DOHH2 (cell line): ENCODE measurements around the gene NRCAM.

Source experiments
- H3F3A ChIP-seq: fragments of 200-600 bp; sonication (generic), shearing (Covaris generic); 2 replicates; pipeline ENCODE4 v1.6.0; 2016; ENCODE audit warnings: antibody characterized with exemption, mild to moderate bottlenecking; ENCODE audit not compliant: control insufficient read depth, insufficient read depth
- H3K27ac ChIP-seq: fragments of 200-600 bp; sonication (generic); 2 replicates; pipeline ENCODE4 v1.5.1; 2014; ENCODE audit warnings: low read depth, mild to moderate bottlenecking, low read length, moderate library complexity
- H3K27me3 ChIP-seq: fragments of 200-600 bp; sonication (generic); 2 replicates; pipeline ENCODE4 v1.6.1; 2014; ENCODE audit warnings: mild to moderate bottlenecking, low read length, mixed read lengths; ENCODE audit not compliant: control insufficient read depth
- H3K36me3 ChIP-seq: fragments of 200-600 bp; sonication (generic); 2 replicates; pipeline ENCODE4 v1.6.1; 2014; ENCODE audit warnings: mild to moderate bottlenecking, low read length, moderate library complexity, mixed read lengths; ENCODE audit not compliant: control insufficient read depth
- H3K4me1 ChIP-seq: fragments of 200-600 bp; sonication (generic); 2 replicates; pipeline ENCODE4 v1.6.1; 2014; ENCODE audit warnings: mild to moderate bottlenecking, low read length, mixed read lengths; ENCODE audit not compliant: control insufficient read depth
- H3K4me2 ChIP-seq: fragments of 200-600 bp; sonication (generic); 2 replicates; pipeline ENCODE4 v1.6.0; 2014; ENCODE audit warnings: mild to moderate bottlenecking, low read length, moderate library complexity
- H3K4me3 ChIP-seq: fragments of 200-600 bp; sonication (generic); 2 replicates; pipeline ENCODE4 v1.5.1; 2014; ENCODE audit warnings: mild to moderate bottlenecking, low read length, mixed read lengths
- H3K79me2 ChIP-seq: fragments of 200-600 bp; sonication (generic); 2 replicates; pipeline ENCODE4 v1.6.1; 2014; ENCODE audit warnings: mild to moderate bottlenecking, low read length, mixed read lengths; ENCODE audit not compliant: control insufficient read depth
- H3K9me2 ChIP-seq: fragments of 200-600 bp; sonication (generic); replicated peaks from 2 replicates; pipeline ENCODE4 v1.6.1; 2014; ENCODE audit warnings: mild to moderate bottlenecking, low read length, mixed read lengths; ENCODE audit not compliant: control insufficient read depth
- H3K9me3 ChIP-seq: fragments of 200-600 bp; sonication (generic); 2 replicates; pipeline ENCODE4 v1.6.1; 2014; ENCODE audit warnings: antibody characterized with exemption, low read length, mixed read lengths; ENCODE audit not compliant: control insufficient read depth, insufficient read depth
- H4K20me1 ChIP-seq: fragments of 200-600 bp; sonication (generic); 2 replicates; pipeline ENCODE4 v1.6.0; 2014; ENCODE audit warnings: low read depth, mild to moderate bottlenecking, antibody characterized with exemption, low read length, moderate library complexity; ENCODE audit not compliant: control insufficient read depth, insufficient read depth
- CTCF ChIP-seq: fragments of 200-600 bp; sonication (generic); IDR thresholded peaks from one replicate; pipeline ENCODE4 v1.5.1; 2014; ENCODE audit warnings: antibody characterized with exemption, mild to moderate bottlenecking, low read depth, low read length; ENCODE audit not compliant: poor library complexity, severe bottlenecking
- EZH2phosphoT487 ChIP-seq: fragments of 200-600 bp; sonication (generic); IDR thresholded peaks from 2 replicates; pipeline ENCODE4 v1.6.1; 2017; ENCODE audit warnings: borderline replicate concordance, mild to moderate bottlenecking, antibody characterized with exemption, low read length, moderate library complexity, mixed read lengths

The NRCAM gene

DNA sequence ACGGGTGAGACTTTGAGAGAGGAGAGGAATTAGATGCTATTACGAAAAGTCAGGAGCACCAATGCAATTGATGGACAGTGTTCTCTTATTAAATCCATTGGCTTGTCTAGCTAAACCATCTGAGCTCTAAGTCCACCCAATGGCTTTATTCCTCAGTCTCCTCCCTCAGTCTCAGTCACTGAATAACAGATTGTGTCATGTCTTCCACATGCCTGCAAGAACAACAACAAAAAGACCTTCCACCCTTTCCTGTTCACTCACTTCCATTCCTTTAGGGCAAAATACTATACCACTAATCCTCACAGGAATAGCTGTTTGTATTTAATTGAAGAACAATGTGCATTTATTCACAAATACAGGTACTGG lies 171.2 kb downstream of the NRCAM start:
- no peaks in the 10 kb centered on the region for H3K79me2 ChIP-seq
- H3K27ac ChIP-seq, result no peak overlapping the region
- no peaks in the 10 kb centered on the region for H3K27me3 ChIP-seq
- H3K4me2 ChIP-seq, result peak overlapping the region; percentile 15
- H3K4me3 ChIP-seq, result no peak overlapping the region
- H3F3A ChIP-seq, result no peaks in the 10 kb centered on the region
- no peaks in the 10 kb centered on the region for H3K36me3 ChIP-seq
- peaks cover 11% of the 10 kb centered on the region for H3K4me1 ChIP-seq
- TF ChIP-seq CTCF, result no peak
- no peak for TF ChIP-seq EZH2phosphoT487
- no peaks in the 10 kb centered on the region for H3K9me2 ChIP-seq
- H3K9me3 ChIP-seq, result no peaks in the 10 kb centered on the region
- no peaks in the 10 kb centered on the region for H4K20me1 ChIP-seq

DNA sequence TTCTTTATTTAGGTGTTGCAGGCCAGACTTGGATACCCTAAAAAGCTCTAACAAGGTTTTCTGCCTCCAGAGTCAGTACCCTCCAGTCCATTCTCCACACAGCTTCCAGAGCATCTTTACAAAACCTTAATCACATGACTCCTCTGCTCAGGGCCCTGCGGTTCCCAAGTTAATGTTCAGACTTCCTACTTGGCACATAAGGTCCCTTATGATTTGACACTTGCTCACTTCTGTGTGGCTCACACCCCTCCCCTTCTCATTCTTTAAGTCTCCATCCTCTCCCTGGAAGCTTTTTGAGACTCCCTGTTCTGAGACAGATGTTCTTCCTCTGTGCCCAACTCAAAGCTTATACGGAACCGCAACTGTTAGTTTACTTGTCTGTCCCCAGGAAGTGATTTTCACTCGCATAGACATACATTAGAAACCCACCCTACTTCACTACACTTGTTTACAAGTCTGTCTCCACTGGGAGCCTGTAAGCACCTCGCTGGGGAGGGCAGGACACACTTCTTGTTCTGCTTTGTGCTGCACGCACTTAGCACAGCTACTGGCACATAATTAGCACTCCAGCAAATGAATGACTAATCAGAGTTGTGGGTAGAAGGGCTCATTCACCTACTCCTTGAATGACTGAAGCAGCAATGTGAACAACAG lies 171.8 kb downstream of the NRCAM start:
- Histone ChIP-seq H3K9me3 (no peaks in the 10 kb centered on the region), H3F3A (no peaks in the 10 kb centered on the region), H3K9me2 (no peaks in the 10 kb centered on the region), H3K4me1 (peaks cover 11% of the 10 kb centered on the region), H3K4me3 (no peak overlapping the region), H4K20me1 (no peaks in the 10 kb centered on the region), H3K4me2 (peak overlapping the region; percentile 15), H3K36me3 (no peaks in the 10 kb centered on the region), H3K27me3 (no peaks in the 10 kb centered on the region), H3K79me2 (no peaks in the 10 kb centered on the region), H3K27ac (no peak overlapping the region)
- no peak for TF ChIP-seq EZH2phosphoT487
- no peak for TF ChIP-seq CTCF

DNA sequence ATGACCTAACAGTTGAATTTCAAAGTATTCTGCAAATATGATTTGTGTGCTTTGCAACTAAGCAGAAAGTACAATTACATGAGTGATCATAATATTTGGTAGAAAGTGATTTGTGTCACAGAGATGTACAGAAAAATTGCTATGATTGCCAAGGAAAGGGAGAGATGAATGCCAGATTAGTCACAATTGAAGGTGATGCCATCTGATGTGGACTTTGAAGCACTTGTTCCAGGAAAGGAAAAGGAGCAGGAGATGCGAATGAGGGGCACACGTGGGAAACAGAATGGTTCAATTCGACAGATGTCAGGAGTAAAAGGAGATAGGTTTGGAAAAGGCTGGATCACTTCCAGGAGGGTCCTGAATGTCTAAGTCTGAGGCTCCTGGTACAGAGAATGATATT lies 173.0 kb downstream of the NRCAM start:
- Histone ChIP-seq H3K36me3 (no peaks in the 10 kb centered on the region), H3K4me1 (peaks cover 11% of the 10 kb centered on the region), H3K9me3 (no peaks in the 10 kb centered on the region), H3K9me2 (no peaks in the 10 kb centered on the region), H3K4me2 (no peak overlapping the region), H3K79me2 (no peaks in the 10 kb centered on the region), H3F3A (no peaks in the 10 kb centered on the region), H3K27ac (no peak overlapping the region), H3K4me3 (no peak overlapping the region), H4K20me1 (no peaks in the 10 kb centered on the region), H3K27me3 (no peaks in the 10 kb centered on the region)
- TF ChIP-seq CTCF (no peak), EZH2phosphoT487 (no peak)
